GM23338 (cell line): Measurements from ENCODE around the gene DNM2. TPM values are rescaled to one million over a fixed set of nuclear protein-coding genes. Genes with fewer than 3 reads are reported as not detected.

Experiments used
- ATAC-seq: fragments of 200-7000 bp; cut with Tn5 transposase; 3 replicates; pipeline ENCODE4 v1.9.1; 2020
- DNase-seq: peaks from one replicate; pipeline ENCODE4 v3.0.0-alpha.2; 2015; ENCODE audit warnings: low spot score
- H2AFZ ChIP-seq: fragments of 200-600 bp; sonication (generic); 2 replicates; pipeline ENCODE4 v1.8.0; 2016; ENCODE audit warnings: antibody characterized with exemption, mild to moderate bottlenecking, moderate library complexity
- H3F3A ChIP-seq: fragments of 200-600 bp; sonication (generic); replicated peaks from 2 replicates; pipeline ENCODE4 v1.8.0; 2017; ENCODE audit warnings: antibody characterized with exemption, mixed run types, low read depth
- H3K27ac ChIP-seq: fragments of 200-600 bp; sonication (generic); 2 replicates; pipeline ENCODE4 v1.6.1; 2016; ENCODE audit warnings: low read depth
- H3K27me3 ChIP-seq: fragments of 200-600 bp; sonication (generic); 2 replicates; pipeline ENCODE4 v1.8.0; 2016; ENCODE audit warnings: mild to moderate bottlenecking, mixed run types, moderate library complexity; ENCODE audit not compliant: insufficient read depth
- H3K36me3 ChIP-seq: fragments of 200-600 bp; sonication (generic); 2 replicates; pipeline ENCODE4 v1.8.0; 2016; ENCODE audit warnings: mild to moderate bottlenecking; ENCODE audit not compliant: insufficient read depth
- H3K4me1 ChIP-seq: fragments of 200-600 bp; sonication (generic); 2 replicates; pipeline ENCODE4 v1.8.0; 2016; ENCODE audit warnings: mild to moderate bottlenecking, moderate library complexity; ENCODE audit not compliant: insufficient read depth
- H3K4me2 ChIP-seq: fragments of 200-600 bp; sonication (generic); 2 replicates; pipeline ENCODE4 v1.7.1; 2017; ENCODE audit warnings: mixed run types
- H3K4me3 ChIP-seq: fragments of 200-600 bp; sonication (generic); 2 replicates; pipeline ENCODE4 v1.6.1; 2016; ENCODE audit warnings: mixed run types
- H3K79me2 ChIP-seq: fragments of 200-600 bp; sonication (generic); replicated peaks from 2 replicates; pipeline ENCODE4 v1.8.0; 2017; ENCODE audit warnings: mild to moderate bottlenecking; ENCODE audit not compliant: insufficient read depth
- H3K9me2 ChIP-seq: fragments of 200-600 bp; sonication (generic); 2 replicates; pipeline ENCODE4 v1.8.0; 2017; ENCODE audit not compliant: insufficient read depth
- H4K20me1 ChIP-seq: fragments of 200-600 bp; sonication (generic); replicated peaks from 2 replicates; pipeline ENCODE4 v1.8.0; 2017; ENCODE audit warnings: mild to moderate bottlenecking; ENCODE audit not compliant: insufficient read depth
- H3K27ac Mint-ChIP-seq: 2 replicates; pipeline ENCODE4 v1.8.0; 2020; ENCODE audit warnings: inconsistent platforms, mild to moderate bottlenecking, moderate library complexity, mixed read lengths
- H3K27me3 Mint-ChIP-seq: 3 replicates; pipeline ENCODE4 v1.8.0; 2022; ENCODE audit warnings: low read depth, mild to moderate bottlenecking, moderate library complexity, mixed read lengths, inconsistent platforms; ENCODE audit not compliant: insufficient read depth, poor library complexity
- H3K36me3 Mint-ChIP-seq: 3 replicates; pipeline ENCODE4 v1.8.0; 2021; ENCODE audit warnings: low read depth, mild to moderate bottlenecking, inconsistent platforms, moderate library complexity, mixed read lengths
- H3K4me1 Mint-ChIP-seq: 3 replicates; pipeline ENCODE4 v1.8.0; 2020; ENCODE audit warnings: mild to moderate bottlenecking, inconsistent platforms, mixed read lengths
- H3K4me3 Mint-ChIP-seq: 3 replicates; pipeline ENCODE4 v1.8.0; 2021; ENCODE audit warnings: moderate library complexity, mild to moderate bottlenecking, inconsistent platforms, mixed read lengths
- H3K9me3 Mint-ChIP-seq: 3 replicates; pipeline ENCODE4 v1.8.0; 2020; ENCODE audit warnings: moderate library complexity, mild to moderate bottlenecking, inconsistent platforms, mixed read lengths
- CREB1 ChIP-seq: fragments of 250-450 bp; sonication (Bioruptor Pico); IDR thresholded peaks from 2 replicates; pipeline ENCODE4 v1.5.0; 2020; ENCODE audit warnings: low read depth, mild to moderate bottlenecking, moderate library complexity
- CTCF ChIP-seq, 2 experiments: fragments of 200-600 bp in 1 of 2; sonication (generic) in 1 of 2; conservative IDR thresholded peaks; 2 replicates each; pipeline versions ENCODE4 v1.5.1 to v1.6.1; 2016 to 2017; ENCODE audit warnings: antibody characterized with exemption in 2 of 2, low read depth in 2 of 2, mild to moderate bottlenecking in 2 of 2, moderate library complexity in 1 of 2
- EZH2 ChIP-seq: fragments of 200-600 bp; sonication (generic); IDR thresholded peaks from one replicate; pipeline ENCODE4 v1.8.0; 2017; ENCODE audit warnings: antibody characterized with exemption, mild to moderate bottlenecking, low read depth; ENCODE audit not compliant: unreplicated experiment
- EZH2phosphoT487 ChIP-seq: fragments of 200-600 bp; sonication (generic); IDR thresholded peaks from one replicate; pipeline ENCODE4 v1.8.1; 2018; ENCODE audit warnings: antibody characterized with exemption; ENCODE audit not compliant: unreplicated experiment
- NANOG ChIP-seq: IDR thresholded peaks from 2 replicates; pipeline ENCODE4 v1.6.1; 2016; ENCODE audit warnings: antibody characterized with exemption, borderline replicate concordance
- POLR2AphosphoS5 ChIP-seq: IDR thresholded peaks from 2 replicates; pipeline ENCODE4 v1.6.1; 2016; ENCODE audit warnings: antibody characterized with exemption, low read depth
- STAT1 ChIP-seq: IDR thresholded peaks from one replicate; pipeline ENCODE4 v1.6.1; 2016; ENCODE audit warnings: antibody characterized with exemption; ENCODE audit not compliant: unreplicated experiment
- ZNF114 ChIP-seq: fragments of 250-450 bp; sonication (Bioruptor Pico); IDR thresholded peaks from 2 replicates; pipeline ENCODE4 v1.5.0; 2020; ENCODE audit warnings: mild to moderate bottlenecking, moderate library complexity
- ZNF331 ChIP-seq: fragments of 250-450 bp; sonication (Bioruptor Pico); IDR thresholded peaks from 2 replicates; pipeline ENCODE4 v1.5.0; 2020; ENCODE audit warnings: low read depth, mild to moderate bottlenecking, moderate library complexity
- ZNF462 ChIP-seq: fragments of 250-450 bp; sonication (Bioruptor Pico); IDR thresholded peaks from 2 replicates; pipeline ENCODE4 v1.5.0; 2020; ENCODE audit warnings: mild to moderate bottlenecking, moderate library complexity
- polyA plus RNA-seq: library from polyadenylated mRNA; unstranded; fragments of >200 nt; fragmentation: Nextera tagmentation; extraction: Ambion mirVana; gene quantifications from 2 replicates; pipeline ENCODE4 v1.2.1, GENCODE V29; 2016
- total RNA-seq: library from RNA; depleted of rRNA; stranded (reverse); fragments of >200 nt; shearing (Covaris generic); gene quantifications from 2 replicates; pipeline ENCODE4 v1.2.3, GENCODE V29; 2014

Gene DNM2
- total and polyA plus RNA-seq, 2 experiments from 2014 or later = 40.7 to 138 TPM

GRCh38 chr19:10764340-10764894 is 46.5 kb downstream of the DNM2 start:
- Histone ChIP-seq H2AFZ (no peak overlapping the region), H4K20me1 (no peaks in the 10 kb centered on the region; the same call in none of the 2 replicates), H3K36me3 (no peaks in the 10 kb centered on the region), H3K9me2 (no peaks in the 10 kb centered on the region), H3K4me2 (no peak overlapping the region), H3F3A (peaks cover 6% of the 10 kb centered on the region; the same call in 1 of the 2 replicates), H3K79me2 (no peaks in the 10 kb centered on the region), H3K4me1 (no peaks in the 10 kb centered on the region; the same call in 1 of the 2 replicates), H3K27me3 (no peaks in the 10 kb centered on the region), H3K4me3 (no peak overlapping the region), H3K27ac (no peak overlapping the region)
- TF ChIP-seq EZH2phosphoT487 = no peak
- no peak for TF ChIP-seq ZNF114 (CRISPR knock-in tag)
- TF ChIP-seq ZNF462 (CRISPR knock-in tag) = no peak
- TF ChIP-seq CREB1 = no peak
- no peak for TF ChIP-seq POLR2AphosphoS5
- TF ChIP-seq ZNF331 (CRISPR knock-in tag) = no peak
- TF ChIP-seq EZH2 = no peak
- TF ChIP-seq NANOG = no peak
- no peak for TF ChIP-seq STAT1
- TF ChIP-seq CTCF (conservative IDR thresholded peaks at IDR 0.05; ENCODE audit: low read depth in 2 of 2) = no peak
- ATAC-seq (no peak), DNase-seq (no peak)
- Mint-ChIP-seq H3K27ac (peak overlapping the region; percentile 80; the same call in 1 of the 2 replicates), H3K4me1 (peaks cover 22% of the 10 kb centered on the region), H3K36me3 (peaks cover 19% of the 10 kb centered on the region), H3K4me3 (no peak overlapping the region), H3K27me3 (peaks cover 10% of the 10 kb centered on the region), H3K9me3 (no peaks in the 10 kb centered on the region)
